Dendritic cell treated with granulocyte-macrophage colony-stimulating factor and Interleukin-4, amounts not matched to agents 40 ng/mL and 50 ng/mL, for 4 days (primary cell): Measurements from ENCODE around the gene RPS14.

Source experiments
- H3K27ac Mint-ChIP-seq: one replicate; pipeline ENCODE4 v1.8.0; 2022; ENCODE audit warnings: mild to moderate bottlenecking, mixed read lengths
- H3K27me3 Mint-ChIP-seq: one replicate; pipeline ENCODE4 v1.8.0; 2022; ENCODE audit warnings: mild to moderate bottlenecking, mixed read lengths
- H3K36me3 Mint-ChIP-seq: one replicate; pipeline ENCODE4 v1.8.0; 2022; ENCODE audit warnings: low read depth, mixed read lengths
- H3K4me1 Mint-ChIP-seq: one replicate; pipeline ENCODE4 v1.8.0; 2022; ENCODE audit warnings: low read depth, mixed read lengths
- H3K4me3 Mint-ChIP-seq: one replicate; pipeline ENCODE4 v1.8.0; 2022; ENCODE audit warnings: mild to moderate bottlenecking, moderate library complexity, mixed read lengths
- H3K9me3 Mint-ChIP-seq: one replicate; pipeline ENCODE4 v1.8.0; 2022; ENCODE audit warnings: mixed read lengths
- intact Hi-C: fragments of 100-400 bp; cut with micrococcal nuclease; formaldehyde crosslinking; loops from one replicate; pipeline ENCODE4 v1.15.0; 2022

RPS14 gene

GRCh38 chr5:150409638-150410523 is 39.7 kb downstream of the RPS14 start:
- Mint-ChIP-seq H3K4me3 (peak overlapping the region; percentile 95), H3K36me3 (peaks cover 80% of the 10 kb centered on the region)
- intact Hi-C loops: no loop called here

GRCh38 chr5:150408231-150408943 is 41.2 kb downstream of the RPS14 start:
- H3K9me3 Mint-ChIP-seq: no peaks in the 10 kb centered on the region
- H3K27me3 Mint-ChIP-seq: no peaks in the 10 kb centered on the region
- H3K4me3 Mint-ChIP-seq: peak overlapping the region; percentile 95
- peaks cover 52% of the 10 kb centered on the region for H3K4me1 Mint-ChIP-seq
- intact Hi-C loops: no loop called here
- peaks cover 95% of the 10 kb centered on the region for H3K36me3 Mint-ChIP-seq
- H3K27ac Mint-ChIP-seq: peak overlapping the region; percentile 99

More at GRCh38 chr5:150409638-150410523, 39.7 kb downstream of the RPS14 start:
- H3K4me1 Mint-ChIP-seq: peaks cover 60% of the 10 kb centered on the region
- H3K27me3 Mint-ChIP-seq: no peaks in the 10 kb centered on the region
- peak overlapping the region; percentile 99 for H3K27ac Mint-ChIP-seq
- H3K9me3 Mint-ChIP-seq: no peaks in the 10 kb centered on the region

DNA sequence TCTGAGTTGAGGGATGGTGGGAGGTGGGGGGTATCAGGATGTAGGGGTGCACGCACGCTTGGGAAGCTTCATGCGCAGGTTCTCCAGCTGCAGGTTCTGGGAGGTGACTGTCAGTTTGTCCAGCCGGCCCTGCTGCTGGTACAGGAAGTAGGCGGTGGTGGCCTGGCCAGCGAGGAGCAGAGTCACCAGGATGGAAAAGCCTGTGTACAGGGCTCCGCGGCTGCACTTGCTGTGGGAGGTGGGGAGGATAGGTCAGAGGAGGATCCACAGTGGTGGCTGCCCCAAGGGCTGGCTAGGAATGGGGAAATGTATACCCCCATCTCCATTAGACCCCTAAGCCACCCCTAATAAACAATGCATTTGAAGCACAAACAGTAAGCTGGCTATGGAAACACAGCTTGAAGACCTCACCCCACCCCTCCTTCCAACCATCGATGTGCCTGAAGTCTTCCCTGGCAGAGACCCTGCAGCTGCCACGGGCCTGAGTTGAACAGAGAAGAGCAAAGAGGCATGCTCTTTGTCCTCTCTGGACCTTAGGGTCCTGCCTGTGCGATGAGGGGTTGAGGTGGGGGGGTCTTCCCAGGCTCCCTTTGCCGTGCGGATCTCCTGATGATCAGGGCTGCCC is 42.3 kb downstream of the RPS14 start:
- Mint-ChIP-seq H3K9me3 (no peaks in the 10 kb centered on the region), H3K27ac (peak overlapping the region; percentile 99), H3K27me3 (no peaks in the 10 kb centered on the region), H3K36me3 (peaks cover 100% of the 10 kb centered on the region), H3K4me1 (peaks cover 48% of the 10 kb centered on the region), H3K4me3 (peak overlapping the region; percentile 95)
- intact Hi-C loops: no loop called here

DNA sequence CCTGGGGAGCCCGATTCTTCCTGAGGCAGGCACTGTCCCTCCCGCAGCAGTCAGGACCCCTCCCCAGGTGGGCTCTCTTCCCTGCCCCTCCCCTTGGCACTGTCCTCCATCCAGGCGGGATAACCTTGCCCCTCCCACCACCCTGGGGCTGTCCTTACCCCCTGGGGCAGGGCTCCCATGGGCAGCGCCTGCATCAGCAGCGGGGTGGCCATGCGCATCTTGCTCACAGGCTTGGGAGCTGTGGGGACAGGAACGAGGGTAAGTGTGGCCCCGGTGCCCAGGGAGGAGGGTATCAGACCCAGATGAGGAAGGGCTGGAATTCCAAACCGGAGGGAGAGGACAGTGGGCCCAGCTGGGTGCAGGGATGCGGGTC is 42.8 kb downstream of the RPS14 start:
- H3K27ac Mint-ChIP-seq: peak overlapping the region; percentile 99
- peak overlapping the region; percentile 95 for H3K4me3 Mint-ChIP-seq
- intact Hi-C loops: no loop called here
- H3K9me3 Mint-ChIP-seq: no peaks in the 10 kb centered on the region
- peaks cover 52% of the 10 kb centered on the region for H3K4me1 Mint-ChIP-seq
- H3K27me3 Mint-ChIP-seq: no peaks in the 10 kb centered on the region
- H3K36me3 Mint-ChIP-seq: peaks cover 100% of the 10 kb centered on the region

- intact Hi-C loops: no loop called here
- no peaks in the 10 kb centered on the region for H3K27me3 Mint-ChIP-seq
- H3K27ac Mint-ChIP-seq: peak overlapping the region; percentile 99
- H3K36me3 Mint-ChIP-seq: peaks cover 100% of the 10 kb centered on the region
- peak overlapping the region; percentile 95 for H3K4me3 Mint-ChIP-seq
- peaks cover 56% of the 10 kb centered on the region for H3K4me1 Mint-ChIP-seq
- H3K9me3 Mint-ChIP-seq: no peaks in the 10 kb centered on the region
Measured at GRCh38 chr5:150406103-150406722, 43.3 kb downstream of the RPS14 start.

GRCh38 chr5:150404941-150405816 is 44.4 kb downstream of the RPS14 start:
- Mint-ChIP-seq H3K36me3 (peaks cover 100% of the 10 kb centered on the region), H3K4me3 (no peak overlapping the region), H3K27ac (peak overlapping the region; percentile 99)

GRCh38 chr5:150404535-150404934 is 45.0 kb downstream of the RPS14 start:
- Mint-ChIP-seq H3K4me1 (peaks cover 69% of the 10 kb centered on the region), H3K27me3 (no peaks in the 10 kb centered on the region), H3K27ac (peak overlapping the region; percentile 99), H3K36me3 (peaks cover 100% of the 10 kb centered on the region), H3K4me3 (peak overlapping the region; percentile 9), H3K9me3 (no peaks in the 10 kb centered on the region)
- intact Hi-C loops: no loop called here

More at GRCh38 chr5:150404941-150405816, 44.4 kb downstream of the RPS14 start:
- no peaks in the 10 kb centered on the region for H3K9me3 Mint-ChIP-seq
- intact Hi-C loops: no loop called here
- peaks cover 62% of the 10 kb centered on the region for H3K4me1 Mint-ChIP-seq
- no peaks in the 10 kb centered on the region for H3K27me3 Mint-ChIP-seq

- H3K36me3 Mint-ChIP-seq: peaks cover 99% of the 10 kb centered on the region
- H3K27ac Mint-ChIP-seq: peak overlapping the region; percentile 99
- no peaks in the 10 kb centered on the region for H3K9me3 Mint-ChIP-seq
- peaks cover 69% of the 10 kb centered on the region for H3K4me1 Mint-ChIP-seq
- H3K4me3 Mint-ChIP-seq: no peak overlapping the region
- intact Hi-C loops: no loop called here
- no peaks in the 10 kb centered on the region for H3K27me3 Mint-ChIP-seq
Measured at GRCh38 chr5:150404121-150404520, 45.4 kb downstream of the RPS14 start.

DNA sequence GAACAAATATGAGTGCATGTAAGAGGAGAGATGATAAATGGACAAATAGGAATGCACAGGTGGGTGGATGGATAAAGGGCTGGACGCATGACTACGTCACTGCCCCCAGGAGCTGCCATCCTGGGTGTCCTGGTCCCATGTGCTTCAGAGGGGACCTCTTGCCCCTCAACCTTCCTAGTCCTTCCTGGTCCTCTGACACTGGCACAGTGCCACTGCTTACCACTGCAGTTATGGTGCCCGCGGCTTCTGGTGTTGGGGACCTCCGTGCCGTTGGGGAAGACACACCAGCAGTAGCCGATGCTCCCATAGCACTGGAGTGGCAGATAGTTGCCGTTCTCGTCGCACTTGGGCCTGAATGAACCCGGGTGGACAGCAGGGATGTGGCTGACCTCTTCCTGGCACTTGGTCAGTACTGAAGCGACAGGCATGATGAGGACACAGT is 46.6 kb downstream of the RPS14 start:
- Mint-ChIP-seq H3K36me3 (peaks cover 99% of the 10 kb centered on the region), H3K9me3 (no peaks in the 10 kb centered on the region), H3K4me1 (peaks cover 67% of the 10 kb centered on the region), H3K27ac (peak overlapping the region; percentile 99), H3K4me3 (peak overlapping the region; percentile 50), H3K27me3 (no peaks in the 10 kb centered on the region)
- intact Hi-C loops: no loop called here

GRCh38 chr5:150402229-150402773 is 47.2 kb downstream of the RPS14 start:
- intact Hi-C loops: no loop called here
- Mint-ChIP-seq H3K4me1 (peaks cover 65% of the 10 kb centered on the region), H3K27me3 (no peaks in the 10 kb centered on the region), H3K27ac (peak overlapping the region; percentile 99), H3K4me3 (peak overlapping the region; percentile 50), H3K9me3 (no peaks in the 10 kb centered on the region), H3K36me3 (peaks cover 97% of the 10 kb centered on the region)

DNA sequence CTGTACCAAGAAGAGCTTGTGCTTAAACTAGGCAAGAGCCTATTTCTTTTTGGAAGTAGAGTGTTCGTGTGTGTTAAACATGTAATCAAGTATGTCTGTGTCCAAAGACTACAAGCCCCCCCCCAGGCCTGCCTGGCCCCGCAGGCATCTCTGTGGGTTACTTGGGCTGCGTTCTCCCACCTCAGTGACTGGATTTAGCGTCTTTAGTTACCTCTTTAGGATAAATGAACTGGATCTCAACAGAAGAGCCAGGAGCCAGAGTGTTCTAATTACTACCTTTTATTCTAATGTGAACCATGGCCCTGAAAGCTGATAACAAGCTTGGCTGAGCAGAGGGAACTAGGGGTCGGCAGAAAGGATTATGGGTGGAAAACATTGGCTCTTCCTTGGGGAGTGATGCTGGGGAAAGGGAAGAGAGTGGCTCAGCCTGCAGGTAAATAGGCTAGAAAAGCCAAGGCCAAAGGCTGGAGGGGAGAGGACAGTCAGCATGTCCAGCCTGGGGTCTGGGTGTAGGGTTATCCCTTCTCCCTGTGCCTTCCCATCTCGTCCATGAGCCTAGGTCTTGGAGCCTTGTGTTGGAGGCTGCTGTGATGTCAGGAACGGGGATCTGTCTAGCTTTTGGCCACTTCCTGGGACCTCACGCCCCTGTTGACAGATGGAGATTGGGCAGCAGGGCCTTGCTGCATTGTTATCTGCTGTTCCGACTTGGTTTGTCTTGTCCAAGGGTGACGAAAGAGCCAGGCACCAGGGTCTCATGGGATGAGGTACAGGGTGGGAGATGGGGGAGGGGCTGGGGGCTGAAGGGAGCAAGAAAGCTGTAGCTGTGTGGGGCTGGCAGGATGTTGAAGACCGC is 47.9 kb downstream of the RPS14 start:
- intact Hi-C loops: no loop called here
- no peaks in the 10 kb centered on the region for H3K27me3 Mint-ChIP-seq
- H3K36me3 Mint-ChIP-seq: peaks cover 97% of the 10 kb centered on the region
- H3K9me3 Mint-ChIP-seq: no peaks in the 10 kb centered on the region
- H3K27ac Mint-ChIP-seq: peak overlapping the region; percentile 99
- H3K4me3 Mint-ChIP-seq: no peak overlapping the region
- peaks cover 59% of the 10 kb centered on the region for H3K4me1 Mint-ChIP-seq

DNA sequence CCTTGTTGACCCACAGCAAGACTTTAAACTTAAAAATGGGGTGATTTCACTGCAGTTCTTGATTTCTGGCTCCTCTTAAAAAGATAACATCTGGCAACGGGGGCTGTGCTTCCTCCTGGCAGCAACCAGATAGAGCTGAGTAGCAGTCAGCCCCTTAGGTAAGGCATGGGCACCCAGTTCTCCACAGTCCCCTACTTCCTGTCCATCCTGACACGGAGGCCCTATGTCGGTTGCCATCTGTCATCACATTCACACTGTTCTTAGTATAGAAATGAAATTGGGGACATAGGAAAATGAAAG is 48.5 kb downstream of the RPS14 start:
- H3K4me1 Mint-ChIP-seq: peaks cover 59% of the 10 kb centered on the region
- intact Hi-C loops: no loop called here
- H3K27me3 Mint-ChIP-seq: no peaks in the 10 kb centered on the region
- H3K4me3 Mint-ChIP-seq: no peak overlapping the region
- peak overlapping the region; percentile 99 for H3K27ac Mint-ChIP-seq
- H3K36me3 Mint-ChIP-seq: peaks cover 97% of the 10 kb centered on the region
- H3K9me3 Mint-ChIP-seq: no peaks in the 10 kb centered on the region
